ENCODE data around the gene DOCK4. TPM values are rescaled to one million over a fixed set of nuclear protein-coding genes. Genes with fewer than 3 reads are reported as not detected.

The DOCK4 gene
- polyA plus RNA-seq, 2 of the 4 experiments (the other 2 are of a cell fraction), result 13.7 to 15.7 TPM

DNA sequence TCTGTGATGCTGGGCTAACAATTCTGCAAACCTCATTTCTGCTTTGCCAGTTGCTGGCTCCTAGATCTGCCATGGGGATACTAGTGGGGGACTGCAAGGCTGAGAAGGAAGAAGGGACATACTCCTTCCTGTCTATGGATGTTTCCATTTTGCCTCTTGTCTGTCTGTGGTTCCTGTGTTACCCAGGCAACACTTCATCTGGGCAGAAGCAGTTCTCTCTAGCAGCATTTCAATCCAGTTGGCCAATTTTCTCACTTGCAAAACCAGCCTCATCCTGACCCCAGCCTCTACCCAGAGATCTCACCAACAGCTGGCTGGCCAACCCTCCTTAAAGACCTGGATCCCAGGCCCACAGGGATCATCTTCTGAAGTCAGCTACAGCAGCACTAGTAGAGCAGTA, 131.7 kb downstream of the DOCK4 start:
- H3K9me3 ChIP-seq, result peaks cover 18% of the 10 kb centered on the region
- no peak for DNase-seq (ENCODE audit: low read depth in 1 of 2, low spot score in 1 of 2)
- CTCF ChIA-PET, result no interaction called here
- H3K4me3 ChIP-seq, result no peak overlapping the region
- FAIRE-seq, result no peak
- peaks cover 56% of the 10 kb centered on the region for H3K4me1 ChIP-seq
- ATAC-seq, result no peak
- POLR2A ChIA-PET, result no interaction called here
- H3K27ac ChIP-seq, result no peak overlapping the region
- no peak overlapping the region for H3K4me2 ChIP-seq
- no peak for TF ChIP-seq NFE2L2 (conservative IDR thresholded peaks at IDR 0.05; ENCODE audit: low read length)
- TF ChIP-seq FOXS1 (CRISPR knock-in tag; IDR thresholded peaks at IDR 0.05), result no peak
- TF ChIP-seq RNF2 (IDR thresholded peaks at IDR 0.05; ENCODE audit: borderline replicate concordance, low read depth), result no peak
- TF ChIP-seq TFCP2L1 (CRISPR knock-in tag; IDR thresholded peaks at IDR 0.05), result no peak
- TF ChIP-seq, protein P1, sequence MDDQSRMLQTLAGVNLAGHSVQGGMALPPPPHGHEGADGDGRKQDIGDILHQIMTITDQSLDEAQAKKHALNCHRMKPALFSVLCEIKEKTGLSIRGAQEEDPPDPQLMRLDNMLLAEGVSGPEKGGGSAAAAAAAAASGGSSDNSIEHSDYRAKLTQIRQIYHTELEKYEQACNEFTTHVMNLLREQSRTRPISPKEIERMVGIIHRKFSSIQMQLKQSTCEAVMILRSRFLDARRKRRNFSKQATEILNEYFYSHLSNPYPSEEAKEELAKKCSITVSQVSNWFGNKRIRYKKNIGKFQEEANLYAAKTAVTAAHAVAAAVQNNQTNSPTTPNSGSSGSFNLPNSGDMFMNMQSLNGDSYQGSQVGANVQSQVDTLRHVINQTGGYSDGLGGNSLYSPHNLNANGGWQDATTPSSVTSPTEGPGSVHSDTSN (IDR thresholded peaks at IDR 0.05), result no peak
- no peak for TF ChIP-seq EHMT2 (IDR thresholded peaks at IDR 0.05; ENCODE audit: low read depth)
- TF ChIP-seq, protein P2, sequence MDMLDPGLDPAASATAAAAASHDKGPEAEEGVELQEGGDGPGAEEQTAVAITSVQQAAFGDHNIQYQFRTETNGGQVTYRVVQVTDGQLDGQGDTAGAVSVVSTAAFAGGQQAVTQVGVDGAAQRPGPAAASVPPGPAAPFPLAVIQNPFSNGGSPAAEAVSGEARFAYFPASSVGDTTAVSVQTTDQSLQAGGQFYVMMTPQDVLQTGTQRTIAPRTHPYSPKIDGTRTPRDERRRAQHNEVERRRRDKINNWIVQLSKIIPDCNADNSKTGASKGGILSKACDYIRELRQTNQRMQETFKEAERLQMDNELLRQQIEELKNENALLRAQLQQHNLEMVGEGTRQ (IDR thresholded peaks at IDR 0.05), result no peak
- no peak for TF ChIP-seq EHF (CRISPR knock-in tag; IDR thresholded peaks at IDR 0.05)
- no peak for TF ChIP-seq HES2 (IDR thresholded peaks at IDR 0.05)
- no peak for TF ChIP-seq GATA3 (IDR thresholded peaks at IDR 0.05; ENCODE audit: borderline replicate concordance)
- no peak for TF ChIP-seq CBX2 (IDR thresholded peaks at IDR 0.05; ENCODE audit: borderline replicate concordance, low read depth)
- no peak for TF ChIP-seq BCL3 (IDR thresholded peaks at IDR 0.05)
- no peak for TF ChIP-seq ZC3H11A (IDR thresholded peaks at IDR 0.05)
- TF ChIP-seq ATOH8 (CRISPR knock-in tag; IDR thresholded peaks at IDR 0.05; ENCODE audit: low read depth), result no peak
- TF ChIP-seq, protein P3, sequence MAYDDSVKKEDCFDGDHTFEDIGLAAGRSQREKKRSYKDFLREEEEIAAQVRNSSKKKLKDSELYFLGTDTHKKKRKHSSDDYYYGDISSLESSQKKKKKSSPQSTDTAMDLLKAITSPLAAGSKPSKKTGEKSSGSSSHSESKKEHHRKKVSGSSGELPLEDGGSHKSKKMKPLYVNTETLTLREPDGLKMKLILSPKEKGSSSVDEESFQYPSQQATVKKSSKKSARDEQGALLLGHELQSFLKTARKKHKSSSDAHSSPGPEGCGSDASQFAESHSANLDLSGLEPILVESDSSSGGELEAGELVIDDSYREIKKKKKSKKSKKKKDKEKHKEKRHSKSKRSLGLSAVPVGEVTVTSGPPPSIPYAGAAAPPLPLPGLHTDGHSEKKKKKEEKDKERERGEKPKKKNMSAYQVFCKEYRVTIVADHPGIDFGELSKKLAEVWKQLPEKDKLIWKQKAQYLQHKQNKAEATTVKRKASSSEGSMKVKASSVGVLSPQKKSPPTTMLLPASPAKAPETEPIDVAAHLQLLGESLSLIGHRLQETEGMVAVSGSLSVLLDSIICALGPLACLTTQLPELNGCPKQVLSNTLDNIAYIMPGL (CRISPR knock-in tag; IDR thresholded peaks at IDR 0.05; ENCODE audit: borderline replicate concordance), result no peak
- TF ChIP-seq ZSCAN20 (CRISPR knock-in tag; IDR thresholded peaks at IDR 0.05), result no peak
- no peak for TF ChIP-seq SREBF2 (IDR thresholded peaks at IDR 0.05)
- no peak for TF ChIP-seq POLR2A (IDR thresholded peaks at IDR 0.05; ENCODE audit: low read length)

DNA sequence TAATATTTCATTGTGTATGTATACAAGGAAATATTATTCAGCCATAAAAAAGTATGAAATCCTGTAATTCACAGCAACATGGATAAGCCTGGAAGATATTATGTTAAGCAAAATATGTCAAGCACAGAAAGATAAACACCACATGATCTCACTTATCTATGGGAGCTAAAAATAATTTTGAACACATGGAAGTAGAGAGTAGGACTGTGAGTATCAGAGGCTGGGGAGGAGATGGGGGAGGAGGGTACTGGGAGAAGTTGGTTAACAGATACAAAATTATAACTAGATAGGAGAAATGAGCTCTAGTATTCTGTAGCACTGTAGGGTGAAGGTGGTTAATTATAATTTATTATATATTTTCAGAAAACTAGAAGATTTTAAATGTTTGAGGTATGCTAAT, 132.7 kb downstream of the DOCK4 start:
- Histone ChIP-seq H3K4me1 (peaks cover 57% of the 10 kb centered on the region), H3K4me3 (no peak overlapping the region), H3K27ac (no peak overlapping the region), H3K9me3 (peaks cover 18% of the 10 kb centered on the region), H3K4me2 (no peak overlapping the region)
- no peak for ATAC-seq
- no peak for FAIRE-seq
- CTCF ChIA-PET, result interaction anchor here (1.6 to 1.9 kb wide), 2 partner anchors 11 to 310 kb away, joined by 3 to 5 read pairs; no protein-coding TSS in a partner anchor
- POLR2A ChIA-PET, result no interaction called here
- TF ChIP-seq ESRRA (IDR thresholded peaks at IDR 0.05; ENCODE audit: borderline replicate concordance, low read length), result no peak
- DNase-seq (ENCODE audit: low read depth in 1 of 2, low spot score in 1 of 2), result no peak
